WERI-Rb-1 (cell line): Measurements from ENCODE around the gene BBOX1.

Experiments
- DNase-seq: peaks from one replicate; pipeline ENCODE4 v3.0.0-alpha.2; 2020
- H3K27ac ChIP-seq: fragments of 250-450 bp; sonication (Bioruptor Pico); 2 replicates; pipeline ENCODE4 v1.5.1; 2020; ENCODE audit warnings: mild to moderate bottlenecking, moderate library complexity
- H3K27me3 ChIP-seq: fragments of 250-450 bp; sonication (Bioruptor Pico); 2 replicates; pipeline ENCODE4 v1.5.1; 2021; ENCODE audit warnings: mild to moderate bottlenecking, low read depth, moderate library complexity; ENCODE audit not compliant: insufficient read depth, severe bottlenecking
- H3K36me3 ChIP-seq: fragments of 250-450 bp; sonication (Bioruptor Pico); 2 replicates; pipeline ENCODE4 v1.5.1; 2020; ENCODE audit warnings: mild to moderate bottlenecking, moderate library complexity
- H3K4me3 ChIP-seq: 2 replicates; pipeline ENCODE4 v1.5.1; 2011; ENCODE audit warnings: low read depth, mild to moderate bottlenecking, control low read depth, low read length
- H3K9me3 ChIP-seq: fragments of 250-450 bp; sonication (Bioruptor Pico); 2 replicates; pipeline ENCODE4 v1.5.1; 2021; ENCODE audit warnings: mild to moderate bottlenecking, moderate library complexity; ENCODE audit not compliant: severe bottlenecking
- TF ChIP-seq, protein P1 (sequence below): IDR thresholded peaks from 2 replicates; pipeline ENCODE4 v1.5.1; 2011; ENCODE audit warnings: low read depth, mild to moderate bottlenecking, control low read depth, inconsistent platforms, low read length

The BBOX1 gene

DNA sequence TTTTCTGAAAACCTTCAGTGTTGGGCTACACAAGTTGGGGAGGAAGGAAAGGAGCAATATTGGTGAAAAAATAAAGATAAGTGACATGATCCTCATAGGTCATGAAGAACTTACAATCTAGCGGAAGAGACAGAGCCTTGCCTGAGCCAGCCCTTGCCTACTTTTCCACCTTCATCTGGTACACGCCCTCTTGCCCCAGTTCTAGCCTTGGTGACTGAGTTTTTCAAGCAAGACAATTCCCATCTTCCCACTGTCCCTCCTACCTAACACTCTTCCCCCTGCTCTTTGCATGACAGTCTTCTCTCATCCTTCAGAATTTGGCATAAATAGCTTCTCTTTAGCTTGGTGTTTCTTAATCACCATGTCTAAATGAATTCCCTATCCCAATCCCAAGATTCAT is 42.6 kb downstream of the BBOX1 start:
- Histone ChIP-seq H3K4me3 (no peak overlapping the region), H3K36me3 (no peaks in the 10 kb centered on the region), H3K27ac (no peak overlapping the region), H3K9me3 (no peaks in the 10 kb centered on the region), H3K27me3 (peaks cover 4% of the 10 kb centered on the region)
- TF ChIP-seq, protein P1, sequence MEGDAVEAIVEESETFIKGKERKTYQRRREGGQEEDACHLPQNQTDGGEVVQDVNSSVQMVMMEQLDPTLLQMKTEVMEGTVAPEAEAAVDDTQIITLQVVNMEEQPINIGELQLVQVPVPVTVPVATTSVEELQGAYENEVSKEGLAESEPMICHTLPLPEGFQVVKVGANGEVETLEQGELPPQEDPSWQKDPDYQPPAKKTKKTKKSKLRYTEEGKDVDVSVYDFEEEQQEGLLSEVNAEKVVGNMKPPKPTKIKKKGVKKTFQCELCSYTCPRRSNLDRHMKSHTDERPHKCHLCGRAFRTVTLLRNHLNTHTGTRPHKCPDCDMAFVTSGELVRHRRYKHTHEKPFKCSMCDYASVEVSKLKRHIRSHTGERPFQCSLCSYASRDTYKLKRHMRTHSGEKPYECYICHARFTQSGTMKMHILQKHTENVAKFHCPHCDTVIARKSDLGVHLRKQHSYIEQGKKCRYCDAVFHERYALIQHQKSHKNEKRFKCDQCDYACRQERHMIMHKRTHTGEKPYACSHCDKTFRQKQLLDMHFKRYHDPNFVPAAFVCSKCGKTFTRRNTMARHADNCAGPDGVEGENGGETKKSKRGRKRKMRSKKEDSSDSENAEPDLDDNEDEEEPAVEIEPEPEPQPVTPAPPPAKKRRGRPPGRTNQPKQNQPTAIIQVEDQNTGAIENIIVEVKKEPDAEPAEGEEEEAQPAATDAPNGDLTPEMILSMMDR, result no peak
- no peak for DNase-seq

GRCh38 chr11:27083782-27084181 is 43.2 kb downstream of the BBOX1 start:
- H3K27ac ChIP-seq, result no peak overlapping the region
- H3K9me3 ChIP-seq, result no peaks in the 10 kb centered on the region
- TF ChIP-seq, protein P1, result no peak
- no peaks in the 10 kb centered on the region for H3K36me3 ChIP-seq
- peaks cover 4% of the 10 kb centered on the region for H3K27me3 ChIP-seq
- no peak for DNase-seq
- no peak overlapping the region for H3K4me3 ChIP-seq

DNA sequence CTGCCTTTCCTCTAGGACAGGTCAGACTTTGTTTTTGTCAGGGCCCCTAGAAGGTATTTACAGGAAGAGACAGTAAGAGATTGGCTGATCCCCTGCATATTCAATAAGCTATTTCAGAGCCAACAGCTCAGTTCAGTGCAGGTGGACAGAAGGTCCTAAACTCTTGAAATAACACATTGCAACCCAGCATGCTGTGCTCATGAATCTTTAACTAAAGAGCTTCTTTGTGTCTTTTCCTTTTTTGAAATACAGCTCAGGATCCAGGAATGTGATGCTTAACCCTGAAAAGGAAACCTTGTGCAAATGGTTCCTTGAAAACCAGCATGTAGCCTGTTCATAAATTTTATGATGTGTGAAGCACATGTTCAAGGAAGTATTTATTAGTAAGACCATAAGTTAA is 43.9 kb downstream of the BBOX1 start:
- H3K9me3 ChIP-seq, result no peaks in the 10 kb centered on the region
- no peaks in the 10 kb centered on the region for H3K36me3 ChIP-seq
- TF ChIP-seq, protein P1, result no peak
- DNase-seq, result no peak
- no peaks in the 10 kb centered on the region for H3K27me3 ChIP-seq
- no peak overlapping the region for H3K4me3 ChIP-seq
- no peak overlapping the region for H3K27ac ChIP-seq

DNA sequence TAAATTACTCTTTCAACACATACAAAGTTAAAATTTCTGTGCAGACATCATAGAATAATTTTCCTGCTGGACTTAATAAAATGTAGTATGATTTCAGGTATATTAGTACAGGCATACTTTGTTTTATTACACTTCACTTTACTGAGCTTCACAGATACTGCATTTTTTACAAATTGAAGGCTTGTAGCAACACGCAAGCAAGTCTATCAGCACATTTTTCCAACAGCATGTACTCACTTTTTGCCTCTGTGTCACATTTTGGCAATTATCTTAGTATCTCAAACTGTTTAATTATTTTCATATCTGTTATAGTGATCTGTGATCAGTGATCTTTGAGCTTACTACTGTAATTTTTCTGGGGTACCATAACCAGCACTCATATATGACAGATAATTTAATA is 44.5 kb downstream of the BBOX1 start:
- Histone ChIP-seq H3K27ac (no peak overlapping the region), H3K27me3 (no peaks in the 10 kb centered on the region), H3K4me3 (no peak overlapping the region), H3K36me3 (no peaks in the 10 kb centered on the region), H3K9me3 (no peaks in the 10 kb centered on the region)
- TF ChIP-seq, protein P1, result no peak
- DNase-seq, result no peak

GRCh38 chr11:27085605-27086004 is 45.0 kb downstream of the BBOX1 start:
- Histone ChIP-seq H3K27me3 (no peaks in the 10 kb centered on the region), H3K36me3 (no peaks in the 10 kb centered on the region), H3K9me3 (no peaks in the 10 kb centered on the region), H3K27ac (no peak overlapping the region), H3K4me3 (no peak overlapping the region)
- TF ChIP-seq, protein P1, result no peak
- no peak for DNase-seq

- no peak for DNase-seq
- no peaks in the 10 kb centered on the region for H3K36me3 ChIP-seq
- H3K4me3 ChIP-seq, result no peak overlapping the region
- peaks cover 2% of the 10 kb centered on the region for H3K27me3 ChIP-seq
- TF ChIP-seq, protein P1, result no peak
- H3K9me3 ChIP-seq, result no peaks in the 10 kb centered on the region
- H3K27ac ChIP-seq, result no peak overlapping the region
These were observed 46.8 kb downstream of the BBOX1 start for GRCh38 chr11:27087432-27087831.
